Cardiac muscle cell (in vitro differentiated cells and primary cell): Measurements from ENCODE around the gene NUAK2. TPM values are rescaled to one million over a fixed set of nuclear protein-coding genes. Genes with fewer than 3 reads are reported as not detected.

ENCODE experiments used
- DNase-seq, 2 donors: peaks; one replicate each; pipeline versions ENCODE4 v3.0.0 to v3.0.0-alpha.2; 2010 to 2017; ENCODE audit warnings: low read depth in 1 of 2, low spot score in 1 of 2
- H3K27ac ChIP-seq: fragments of 200-600 bp; sonication (generic); 2 replicates; pipeline ENCODE4 v1.5.1; 2016
- H3K27me3 ChIP-seq: fragments of 200-600 bp; sonication (generic); 2 replicates; pipeline ENCODE4 v1.6.0; 2016; ENCODE audit warnings: control low read depth
- H3K36me3 ChIP-seq: fragments of 200-600 bp; sonication (generic); 2 replicates; pipeline ENCODE4 v1.5.1; 2016; ENCODE audit warnings: control low read depth
- H3K4me1 ChIP-seq: fragments of 200-600 bp; sonication (generic); 2 replicates; pipeline ENCODE4 v1.8.1; 2017; ENCODE audit warnings: low read depth, mild to moderate bottlenecking, mixed run types
- H3K4me3 ChIP-seq: fragments of 200-600 bp; sonication (generic); 2 replicates; pipeline ENCODE4 v1.5.1; 2016; ENCODE audit warnings: mild to moderate bottlenecking
- H3K9me3 ChIP-seq: fragments of 200-600 bp; sonication (generic); 2 replicates; pipeline ENCODE4 v1.5.1; 2017; ENCODE audit warnings: low read depth, mild to moderate bottlenecking, control low read depth
- polyA plus RNA-seq: library from polyadenylated mRNA; unstranded; fragments of >200 nt; fragmentation: Nextera tagmentation; extraction: Ambion mirVana; gene quantifications from 2 replicates; pipeline ENCODE4 v1.2.1, GENCODE V29; 2016
- total RNA-seq: library from RNA; depleted of rRNA; stranded (reverse); fragments of >200 nt; gene quantifications from 2 replicates; pipeline ENCODE4 v1.2.3, GENCODE V29; 2016
- TF ChIP-seq, protein P1 (sequence below): IDR thresholded peaks from 2 replicates; pipeline ENCODE4 v1.5.1; 2012; ENCODE audit warnings: low read depth, mild to moderate bottlenecking, low read length

Gene NUAK2
- total and polyA plus RNA-seq, 2 experiments from 2014 or later: 2.1 to 4.3 TPM

DNA sequence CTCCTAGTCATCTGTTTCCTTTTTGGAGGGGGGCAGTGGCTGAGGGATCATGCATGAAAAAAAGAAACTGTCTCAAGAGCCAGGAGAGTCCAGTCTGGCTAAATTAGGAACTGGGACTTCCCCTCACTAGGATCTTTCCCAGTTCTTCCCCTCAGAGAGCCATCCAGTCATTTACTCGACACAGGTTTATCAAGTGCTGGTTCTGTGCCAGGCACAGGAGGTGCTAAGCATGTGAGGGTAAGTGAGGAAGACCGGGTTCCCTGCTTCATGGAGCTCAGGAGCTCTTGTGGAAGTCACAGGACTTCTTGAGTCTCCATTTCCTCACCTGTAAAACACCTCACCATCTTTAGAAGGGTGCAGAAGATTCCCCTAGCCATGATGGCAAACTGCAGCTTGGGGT, 8.6 kb upstream of the NUAK2 start:
- Histone ChIP-seq H3K36me3 (no peaks in the 10 kb centered on the region), H3K4me3 (no peak overlapping the region), H3K4me1 (peaks cover 22% of the 10 kb centered on the region), H3K27ac (no peak overlapping the region), H3K9me3 (no peaks in the 10 kb centered on the region), H3K27me3 (no peaks in the 10 kb centered on the region)
- TF ChIP-seq, protein P1, sequence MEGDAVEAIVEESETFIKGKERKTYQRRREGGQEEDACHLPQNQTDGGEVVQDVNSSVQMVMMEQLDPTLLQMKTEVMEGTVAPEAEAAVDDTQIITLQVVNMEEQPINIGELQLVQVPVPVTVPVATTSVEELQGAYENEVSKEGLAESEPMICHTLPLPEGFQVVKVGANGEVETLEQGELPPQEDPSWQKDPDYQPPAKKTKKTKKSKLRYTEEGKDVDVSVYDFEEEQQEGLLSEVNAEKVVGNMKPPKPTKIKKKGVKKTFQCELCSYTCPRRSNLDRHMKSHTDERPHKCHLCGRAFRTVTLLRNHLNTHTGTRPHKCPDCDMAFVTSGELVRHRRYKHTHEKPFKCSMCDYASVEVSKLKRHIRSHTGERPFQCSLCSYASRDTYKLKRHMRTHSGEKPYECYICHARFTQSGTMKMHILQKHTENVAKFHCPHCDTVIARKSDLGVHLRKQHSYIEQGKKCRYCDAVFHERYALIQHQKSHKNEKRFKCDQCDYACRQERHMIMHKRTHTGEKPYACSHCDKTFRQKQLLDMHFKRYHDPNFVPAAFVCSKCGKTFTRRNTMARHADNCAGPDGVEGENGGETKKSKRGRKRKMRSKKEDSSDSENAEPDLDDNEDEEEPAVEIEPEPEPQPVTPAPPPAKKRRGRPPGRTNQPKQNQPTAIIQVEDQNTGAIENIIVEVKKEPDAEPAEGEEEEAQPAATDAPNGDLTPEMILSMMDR: no peak
- no peak for DNase-seq

- Histone ChIP-seq H3K27me3 (no peaks in the 10 kb centered on the region), H3K4me1 (peaks cover 27% of the 10 kb centered on the region), H3K36me3 (no peaks in the 10 kb centered on the region), H3K27ac (no peak overlapping the region), H3K4me3 (no peak overlapping the region), H3K9me3 (no peaks in the 10 kb centered on the region)
- DNase-seq: no peak
- TF ChIP-seq, protein P1: no peak
Measured at GRCh38 chr1:205329719-205330118, 8.2 kb upstream of the NUAK2 start.

- H3K4me3 ChIP-seq: no peak overlapping the region
- no peak for DNase-seq
- no peaks in the 10 kb centered on the region for H3K9me3 ChIP-seq
- H3K27ac ChIP-seq: no peak overlapping the region
- H3K36me3 ChIP-seq: no peaks in the 10 kb centered on the region
- no peaks in the 10 kb centered on the region for H3K27me3 ChIP-seq
- TF ChIP-seq, protein P1: no peak
- peaks cover 27% of the 10 kb centered on the region for H3K4me1 ChIP-seq
Measured at GRCh38 chr1:205328476-205328875, 6.9 kb upstream of the NUAK2 start.

DNA sequence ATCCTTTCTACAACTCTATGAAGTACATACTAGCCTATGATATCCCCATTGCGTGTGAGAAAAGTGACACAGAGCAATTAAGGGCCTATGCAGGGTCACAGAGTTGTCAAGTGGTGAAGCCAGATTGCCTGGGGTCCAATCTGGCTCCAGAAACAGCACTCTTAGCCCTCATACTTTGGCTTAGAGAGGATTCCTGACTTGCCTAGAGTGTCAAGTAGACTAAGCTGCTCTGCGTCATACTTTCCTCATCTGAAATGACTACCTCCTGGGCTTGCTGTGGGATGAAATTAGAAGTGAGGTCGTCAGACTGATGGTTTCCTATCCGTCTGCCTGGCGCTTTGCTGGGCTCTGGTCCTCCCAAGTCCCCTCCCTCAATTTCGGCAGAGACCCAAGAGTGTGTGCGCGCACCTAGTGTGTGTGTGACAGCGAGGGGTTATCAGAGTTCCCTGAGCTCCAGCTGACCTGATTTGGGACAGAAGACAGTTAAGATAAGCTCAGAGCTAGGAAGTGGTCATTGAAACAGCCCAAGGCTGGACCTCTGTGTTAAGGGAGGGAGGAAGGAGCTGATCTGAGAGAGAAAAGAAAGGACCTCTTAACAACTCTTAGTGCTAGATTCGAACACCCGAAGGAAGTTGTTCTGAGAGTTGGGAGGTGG, 5.4 kb upstream of the NUAK2 start:
- TF ChIP-seq, protein P1: no peak
- Histone ChIP-seq H3K4me3 (no peak overlapping the region), H3K4me1 (peaks cover 23% of the 10 kb centered on the region), H3K36me3 (no peaks in the 10 kb centered on the region), H3K27me3 (no peaks in the 10 kb centered on the region), H3K9me3 (no peaks in the 10 kb centered on the region), H3K27ac (peak overlapping the region; percentile 7)
- DNase-seq: peak in 1 of 2 donors; percentile 47

DNA sequence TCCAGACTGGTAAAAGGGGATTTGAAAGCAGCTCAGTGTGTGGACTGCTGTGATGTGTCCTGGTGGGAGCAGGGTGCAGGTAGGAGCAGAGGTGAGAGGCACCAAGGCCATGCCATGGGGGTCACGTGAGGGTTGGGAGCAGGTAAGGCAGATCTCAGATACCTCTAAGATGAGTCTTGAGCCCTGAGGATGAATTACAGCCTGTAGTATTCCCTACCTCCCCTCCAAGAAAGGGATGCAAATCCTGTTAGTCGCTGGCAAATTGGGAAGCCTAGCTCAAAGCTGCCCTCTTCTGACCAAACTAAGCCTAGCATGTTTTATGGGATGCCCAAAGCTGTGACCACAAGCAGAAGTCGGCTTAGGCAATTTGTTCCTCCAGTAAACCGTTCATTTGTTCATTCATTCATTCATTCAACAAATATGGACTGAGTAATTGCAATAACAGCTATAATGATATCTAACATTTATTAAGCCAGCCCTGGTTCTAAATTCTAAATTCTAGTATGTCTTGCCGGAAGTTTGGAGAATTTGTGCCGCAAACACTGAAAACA, 3.9 kb upstream of the NUAK2 start:
- H3K9me3 ChIP-seq: no peaks in the 10 kb centered on the region
- H3K27me3 ChIP-seq: no peaks in the 10 kb centered on the region
- TF ChIP-seq, protein P1: peak; percentile 62
- peak; percentile 75 to 88 for DNase-seq
- no peak overlapping the region for H3K27ac ChIP-seq
- H3K4me3 ChIP-seq: no peak overlapping the region
- no peaks in the 10 kb centered on the region for H3K36me3 ChIP-seq
- peaks cover 21% of the 10 kb centered on the region for H3K4me1 ChIP-seq
